Activated effector memory CD4-positive, alpha-beta T cell treated with anti-CD3 and anti-CD28 coated beads, Interleukin-2, amount 50 U/mL, for 16 hours (primary cell): ENCODE data around the gene DUSP28.
"Not testable (repeated sequence)": the region's sequence is repeated elsewhere in the genome, so short reads cannot be mapped to it uniquely, and the experiment has no call there.

Source experiments
- DNase-seq: peaks from one replicate; pipeline ENCODE4 v3.0.0-alpha.2; 2020

The DUSP28 gene

GRCh38 chr2:240528406-240529040, 31.6 kb upstream of the DUSP28 start:
- DNase-seq: no peak

- no peak for DNase-seq
These were observed 30.7 kb upstream of the DUSP28 start for GRCh38 chr2:240529344-240529999.

- DNase-seq: no peak
These were observed 30.0 kb upstream of the DUSP28 start for GRCh38 chr2:240530181-240530580.

DNA sequence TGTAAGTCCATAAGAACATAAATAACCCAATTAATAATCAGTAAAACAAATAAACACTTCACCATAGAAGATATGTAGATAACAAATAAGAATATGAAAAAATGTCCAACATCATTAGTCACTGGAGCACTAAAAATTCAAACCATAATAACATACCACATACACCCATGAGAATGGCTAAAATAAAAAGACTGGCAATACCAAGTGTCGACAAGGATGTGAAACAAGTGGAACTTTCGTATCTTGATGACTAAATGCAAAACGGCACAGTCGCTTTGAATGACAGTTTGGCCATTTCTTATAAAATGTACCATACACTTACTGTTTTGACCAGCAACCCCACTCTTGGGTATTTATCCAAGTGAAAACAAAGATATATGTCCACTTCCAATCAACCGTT, 29.1 kb upstream of the DUSP28 start:
- no peak for DNase-seq

- no peak for DNase-seq
These were observed 28.0 kb upstream of the DUSP28 start for GRCh38 chr2:240532031-240532775.

- no peak for DNase-seq
These were observed 22.0 kb upstream of the DUSP28 start for GRCh38 chr2:240538031-240538780.

- DNase-seq: not testable (repeated sequence)
These were observed 21.1 kb upstream of the DUSP28 start for GRCh38 chr2:240539101-240539500.

GRCh38 chr2:240539906-240540305, 20.3 kb upstream of the DUSP28 start:
- DNase-seq: no peak

GRCh38 chr2:240551288-240551687, 8.9 kb upstream of the DUSP28 start:
- no peak for DNase-seq

DNA sequence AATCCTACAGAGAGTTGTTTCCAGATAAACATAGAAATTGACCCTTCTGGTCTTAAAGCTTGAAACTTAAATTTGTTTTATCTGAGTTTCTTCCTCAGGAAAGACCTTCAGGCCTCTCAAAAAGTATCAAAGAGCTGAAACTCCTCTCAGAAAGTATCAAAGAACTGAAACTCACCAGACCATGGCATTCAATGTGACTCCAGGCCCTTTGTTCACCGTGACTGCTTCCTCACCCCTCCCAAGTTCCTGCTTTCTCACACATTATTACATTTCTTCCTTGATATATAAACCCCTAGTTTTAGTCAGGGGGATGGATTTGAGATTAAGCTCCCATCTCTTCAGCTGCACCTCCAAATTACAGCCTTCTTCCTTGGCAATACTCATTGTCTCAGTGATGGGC, 8.3 kb upstream of the DUSP28 start:
- DNase-seq: no peak

DNA sequence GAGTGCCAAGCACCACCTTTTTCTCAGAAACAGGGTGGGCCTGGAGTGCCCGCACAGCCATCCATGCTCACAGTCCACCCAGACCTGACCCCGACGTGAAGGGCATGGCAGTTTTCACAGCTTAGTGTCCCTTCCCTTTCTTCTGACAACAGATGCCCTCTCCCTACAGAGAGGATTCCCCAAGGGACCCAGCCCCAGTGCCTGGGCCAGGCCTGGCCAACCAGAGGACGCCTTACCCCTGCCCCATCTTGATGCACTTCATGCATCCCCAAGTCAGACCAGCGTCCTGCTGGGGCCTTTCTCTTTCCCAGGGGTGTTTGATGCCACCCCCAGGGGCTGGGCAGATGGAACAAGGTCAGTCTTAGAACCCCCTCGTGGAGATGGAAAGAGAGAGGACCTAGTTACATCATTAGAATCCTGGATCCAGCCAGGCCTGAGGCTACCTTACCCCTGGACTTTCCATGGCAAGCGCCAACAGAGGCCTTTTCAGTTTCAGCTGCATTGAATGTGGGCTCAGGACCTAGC, 6.1 kb upstream of the DUSP28 start:
- no peak for DNase-seq

- DNase-seq: peak; percentile 56
These were observed 5.2 kb upstream of the DUSP28 start for GRCh38 chr2:240554767-240555493.

DNA sequence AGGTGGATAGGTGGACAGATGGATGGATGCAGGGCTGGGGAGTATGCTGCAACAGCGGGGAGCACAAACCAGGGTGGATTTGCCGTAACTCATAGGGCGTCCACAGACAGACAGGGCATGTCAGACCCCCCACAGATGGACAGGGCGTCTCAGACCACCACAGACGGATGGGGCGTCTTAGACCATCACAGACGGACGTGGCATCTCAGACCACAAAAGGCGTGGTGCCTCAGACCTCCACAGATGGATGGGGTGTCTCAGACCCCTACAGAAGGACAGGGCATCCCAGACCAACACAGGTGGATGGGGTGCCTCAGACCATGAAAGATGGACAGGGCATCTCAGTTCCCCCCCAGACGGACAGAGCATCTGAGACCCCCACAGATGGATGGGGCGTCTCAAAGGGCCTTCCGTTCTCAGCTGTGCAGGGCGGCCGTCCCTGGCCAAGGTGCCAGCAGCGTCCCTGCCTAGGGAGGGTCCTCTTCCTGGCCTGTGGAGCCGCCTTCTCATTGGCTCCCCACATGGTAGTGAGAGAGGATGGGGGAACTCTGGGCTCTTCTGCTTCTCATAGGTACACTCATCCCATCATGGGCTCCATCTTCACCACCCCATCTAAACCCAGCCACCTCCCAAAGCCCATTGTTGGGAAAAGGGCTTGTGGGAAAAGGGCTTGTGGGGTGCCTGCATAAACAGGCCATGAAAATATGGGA, 4.5 kb upstream of the DUSP28 start:
- no peak for DNase-seq

DNA sequence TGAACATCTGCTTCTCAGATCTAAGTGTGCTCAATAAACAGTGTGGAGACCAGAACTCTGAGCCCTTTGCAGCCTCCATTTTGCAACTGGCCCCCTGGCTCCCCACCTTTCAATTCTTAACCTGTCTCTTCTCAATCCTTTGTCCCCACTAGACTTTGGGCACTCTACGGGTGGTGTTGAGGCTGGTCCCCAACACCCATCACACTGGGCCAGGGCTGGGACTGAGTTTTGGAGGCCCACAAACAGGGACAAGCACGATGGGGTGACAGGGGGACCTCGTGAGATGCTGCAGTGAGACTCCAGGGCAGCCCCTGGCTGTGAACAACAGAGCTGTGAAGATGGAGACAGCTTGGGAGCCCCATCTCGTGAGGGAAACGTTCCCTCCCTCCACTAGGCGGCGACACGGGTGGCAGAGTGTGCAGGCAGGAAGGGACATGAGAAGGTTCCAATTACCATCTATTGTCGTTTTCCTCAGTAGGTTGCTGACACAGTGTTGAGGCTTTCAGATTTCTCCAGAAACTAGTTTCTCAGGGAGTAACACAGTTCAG, 3.5 kb upstream of the DUSP28 start:
- peak; percentile 90 for DNase-seq

DNA sequence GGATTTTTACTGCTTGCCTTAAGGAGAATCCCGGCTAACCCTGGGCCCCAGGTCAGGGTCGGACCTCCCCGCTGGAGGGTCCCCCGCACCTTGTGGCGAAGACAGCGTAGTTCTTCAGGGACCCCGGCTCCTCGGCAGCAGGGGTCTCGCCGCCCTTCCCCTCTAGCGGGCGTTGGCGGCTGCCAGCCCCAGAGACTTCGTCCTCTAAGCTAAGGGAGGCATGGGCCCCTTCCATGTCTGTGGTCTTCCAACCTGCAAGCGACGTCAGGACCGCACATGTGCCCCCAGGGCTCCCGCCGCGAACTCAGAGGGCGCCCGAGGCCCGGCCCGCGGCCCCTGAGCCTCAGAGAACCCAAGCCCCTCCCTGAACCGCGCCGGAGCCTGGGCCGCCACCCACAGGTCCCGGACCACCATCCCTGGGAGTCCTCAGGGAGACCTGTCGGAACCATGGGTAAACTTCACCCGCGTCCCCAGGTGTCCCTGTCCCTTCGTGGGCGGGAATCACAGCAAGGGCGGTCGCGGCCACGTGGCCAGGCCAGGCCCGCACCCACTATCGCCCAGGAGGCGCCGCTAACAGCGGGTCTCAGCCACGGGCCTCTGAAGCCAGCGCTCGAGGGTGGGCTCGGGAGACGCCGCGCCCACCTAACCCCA, 2.9 kb upstream of the DUSP28 start:
- DNase-seq: no peak

- peak; percentile 86 for DNase-seq
These were observed 2.3 kb upstream of the DUSP28 start, which contains the start of gene ANKMY1 for GRCh38 chr2:240557808-240558207. TSS of gene ANKMY1 (minus strand) at chr2:240557988. CDS start at chr2:240557335, 653 bp downstream.

DNA sequence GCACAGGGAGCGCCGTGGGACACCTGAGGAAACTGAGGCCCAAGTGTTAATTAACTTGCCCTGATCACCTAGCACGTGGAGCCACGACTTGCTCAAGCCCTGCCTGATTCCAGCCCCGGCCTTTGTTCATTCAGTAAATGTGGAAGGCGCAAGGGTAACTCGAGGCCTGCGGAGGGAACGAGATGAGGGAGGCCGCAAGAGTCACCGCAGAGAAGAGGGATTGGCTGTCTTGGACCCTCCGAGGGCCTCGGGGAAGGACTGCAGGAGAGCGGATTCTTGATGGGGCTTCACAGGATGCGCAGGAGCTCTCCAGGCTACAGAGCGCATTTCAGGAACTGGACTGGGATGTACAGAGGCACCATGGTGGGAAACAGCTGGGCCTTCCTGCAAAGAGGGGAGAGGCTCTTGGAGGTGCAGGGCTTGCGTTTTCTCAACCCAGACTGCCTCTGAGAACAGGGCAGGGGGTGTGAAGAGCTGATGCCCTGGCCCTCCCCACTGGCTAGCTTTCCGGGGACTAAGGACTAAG, 1.9 kb upstream of the DUSP28 start:
- no peak for DNase-seq

DNA sequence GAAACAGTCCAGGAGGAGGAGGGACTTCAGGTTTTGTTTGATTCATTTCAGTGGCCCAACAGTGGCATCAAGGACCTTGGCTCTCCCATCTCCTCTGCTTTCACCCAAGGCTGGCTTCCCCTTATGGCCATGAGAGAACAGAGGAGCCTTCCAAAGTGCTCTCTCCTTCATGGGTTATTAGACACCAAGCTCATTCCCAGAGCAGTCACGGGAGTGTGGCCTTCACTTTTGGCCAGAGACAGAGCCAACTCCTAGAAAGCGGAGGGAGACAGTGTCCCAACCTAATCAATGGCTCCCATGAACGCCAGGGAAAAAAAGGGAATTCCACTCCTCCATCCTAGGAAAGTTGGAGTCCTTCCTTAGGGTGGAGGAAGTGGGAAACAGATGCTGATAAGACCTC, 871 bp upstream of the DUSP28 start:
- no peak for DNase-seq

DNA sequence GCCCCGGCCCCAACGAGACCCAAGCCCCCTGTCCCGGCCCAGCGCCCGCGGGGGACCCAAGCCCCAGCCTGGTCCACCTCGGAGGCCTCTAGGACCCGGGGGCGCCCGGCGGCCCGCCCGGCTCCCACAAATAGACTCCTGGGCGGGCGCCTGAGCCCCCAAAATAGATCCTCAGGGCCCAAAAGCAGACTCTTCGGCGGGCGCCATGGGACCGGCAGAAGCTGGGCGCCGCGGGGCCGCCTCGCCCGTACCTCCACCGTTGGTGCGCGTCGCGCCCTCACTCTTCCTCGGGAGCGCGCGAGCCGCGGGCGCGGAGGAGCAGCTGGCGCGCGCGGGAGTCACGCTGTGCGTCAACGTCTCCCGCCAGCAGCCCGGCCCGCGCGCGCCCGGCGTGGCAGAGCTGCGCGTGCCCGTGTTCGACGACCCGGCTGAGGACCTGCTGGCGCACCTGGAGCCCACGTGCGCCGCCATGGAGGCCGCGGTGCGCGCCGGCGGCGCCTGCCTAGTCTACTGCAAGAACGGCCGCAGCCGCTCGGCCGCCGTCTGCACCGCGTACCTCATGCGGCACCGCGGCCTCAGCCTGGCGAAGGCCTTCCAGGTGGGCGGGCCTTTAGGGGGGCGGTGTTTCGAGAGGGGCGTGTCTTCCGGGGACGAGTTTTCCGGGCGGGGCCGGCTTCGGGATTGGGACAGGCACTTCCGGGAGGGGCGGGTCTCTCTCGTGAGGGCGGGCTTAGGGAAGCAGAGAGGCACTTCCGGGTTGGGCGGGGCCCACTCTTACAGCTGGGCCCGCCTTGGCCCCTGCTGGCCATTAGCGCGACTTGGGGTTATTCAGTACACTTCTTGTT, 545 bp downstream of the DUSP28 start:
- peak; percentile 100 for DNase-seq
